Left ventricle myocardium superior (tissue), 1 donor: ENCODE data around the gene KIRREL1. TPM values are rescaled to one million over a fixed set of nuclear protein-coding genes. Genes with fewer than 3 reads are reported as not detected.

Experiments used
- ATAC-seq: fragments of 200-7000 bp; cut with Tn5 transposase; one replicate; pipeline ENCODE4 v1.9.1; 2020; ENCODE audit warnings: mild to moderate bottlenecking, moderate library complexity
- DNase-seq: peaks from one replicate; pipeline ENCODE4 v3.0.0-alpha.2; 2020
- intact Hi-C: fragments of 100-400 bp; cut with micrococcal nuclease; formaldehyde crosslinking; loops from one replicate; pipeline ENCODE4 v1.11.0; 2022
- total RNA-seq: library from RNA; stranded (reverse); fragmentation: NEBNext Ultra II Directional; extraction: Animal tissue kit (Norgen Biotek cat#: 25700); gene quantifications from one replicate; pipeline ENCODE4 v1.2.1, GENCODE V29; 2021
- donor health status: DM: no; HTN: yes; CAD: no; lungs with severe emphysema.

Gene KIRREL1
- total RNA-seq, 1 donor from 2014 or later = 10.0 TPM

GRCh38 chr1:158002022-158002630 lies 8.7 kb downstream of the KIRREL1 start:
- DNase-seq (no peak), ATAC-seq (peak; percentile 74)
- intact Hi-C loops = no loop called here

DNA sequence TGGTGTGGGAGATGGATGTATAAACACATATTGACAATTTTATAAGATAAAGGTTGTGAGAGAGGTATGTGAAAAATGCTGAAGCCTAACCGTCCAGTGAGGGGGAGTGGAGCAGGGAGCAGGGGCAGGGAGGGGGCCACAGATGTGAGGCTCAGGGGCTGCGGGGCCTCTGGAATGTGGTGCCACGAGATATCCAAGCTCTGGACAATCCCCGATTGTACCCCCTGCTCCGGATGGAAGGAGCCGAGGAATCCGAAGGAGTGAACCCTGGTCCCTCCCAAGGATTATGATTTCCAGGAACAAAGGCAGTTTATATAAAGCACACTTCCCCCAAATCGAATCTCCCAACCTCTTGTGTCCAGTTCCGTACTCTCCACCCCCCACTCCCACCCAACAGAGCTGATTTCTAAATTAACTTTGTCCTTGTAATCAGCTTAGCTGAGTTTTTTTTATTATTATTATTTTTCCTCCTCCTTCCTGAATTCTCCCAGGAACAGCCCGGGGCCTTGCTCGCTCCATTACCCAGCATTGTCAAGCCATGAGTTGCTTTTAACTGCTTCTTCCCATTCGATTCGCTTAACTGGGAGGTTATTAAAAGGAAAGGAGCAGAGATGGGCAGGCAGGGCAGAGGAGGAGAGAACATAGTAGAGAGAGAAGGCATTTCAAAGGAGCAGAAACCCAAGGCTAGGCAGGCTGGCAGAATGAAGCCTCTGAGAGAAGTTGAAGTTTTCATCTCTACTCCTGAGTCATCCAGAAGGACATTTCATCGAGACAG lies 9.4 kb downstream of the KIRREL1 start:
- DNase-seq (no peak), ATAC-seq (peak; percentile 22)
- intact Hi-C loops = no loop called here

DNA sequence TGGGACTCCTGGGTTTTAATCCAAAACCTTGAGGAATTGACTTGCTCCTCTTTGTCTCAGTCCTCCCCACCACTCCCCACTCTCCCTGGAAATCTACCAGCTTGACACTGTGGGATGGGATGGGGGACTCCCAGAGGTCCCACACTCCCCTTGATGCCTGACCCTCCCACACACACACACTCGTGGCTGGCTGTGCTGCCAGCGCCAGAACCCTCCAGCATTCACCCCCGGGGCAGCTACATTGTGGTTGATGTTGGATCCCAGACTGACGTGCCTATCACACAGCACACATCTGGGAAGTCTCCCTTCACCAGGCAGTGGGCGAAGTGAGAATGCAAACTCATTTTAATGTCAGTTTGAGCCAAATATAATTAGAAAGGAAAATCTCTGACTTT lies 10.0 kb downstream of the KIRREL1 start:
- DNase-seq (no peak), ATAC-seq (no peak)
- intact Hi-C loops = no loop called here

DNA sequence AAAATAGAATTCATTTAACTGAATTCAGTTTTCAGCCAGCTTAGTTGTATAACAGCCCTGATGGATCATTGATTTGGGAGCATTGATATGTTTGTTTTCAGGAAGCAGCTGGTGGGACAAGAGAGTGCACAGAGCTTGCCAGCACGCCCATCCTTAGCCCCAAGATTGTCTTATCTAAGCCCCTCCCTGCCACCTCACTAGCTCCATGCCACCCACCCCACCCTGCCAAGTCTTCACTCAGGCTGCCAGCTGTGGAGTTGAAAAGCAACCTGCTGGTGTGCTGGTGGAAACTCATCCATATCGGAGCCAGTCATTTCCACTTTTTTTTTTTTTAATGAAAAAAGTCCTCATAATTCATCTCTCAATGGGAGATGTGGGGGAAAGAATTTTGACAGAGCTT lies 11.8 kb downstream of the KIRREL1 start:
- no peak for DNase-seq
- intact Hi-C loops = no loop called here
- no peak for ATAC-seq

GRCh38 chr1:158007180-158007579 lies 13.7 kb downstream of the KIRREL1 start:
- DNase-seq (no peak), ATAC-seq (no peak)
- intact Hi-C loops = no loop called here

DNA sequence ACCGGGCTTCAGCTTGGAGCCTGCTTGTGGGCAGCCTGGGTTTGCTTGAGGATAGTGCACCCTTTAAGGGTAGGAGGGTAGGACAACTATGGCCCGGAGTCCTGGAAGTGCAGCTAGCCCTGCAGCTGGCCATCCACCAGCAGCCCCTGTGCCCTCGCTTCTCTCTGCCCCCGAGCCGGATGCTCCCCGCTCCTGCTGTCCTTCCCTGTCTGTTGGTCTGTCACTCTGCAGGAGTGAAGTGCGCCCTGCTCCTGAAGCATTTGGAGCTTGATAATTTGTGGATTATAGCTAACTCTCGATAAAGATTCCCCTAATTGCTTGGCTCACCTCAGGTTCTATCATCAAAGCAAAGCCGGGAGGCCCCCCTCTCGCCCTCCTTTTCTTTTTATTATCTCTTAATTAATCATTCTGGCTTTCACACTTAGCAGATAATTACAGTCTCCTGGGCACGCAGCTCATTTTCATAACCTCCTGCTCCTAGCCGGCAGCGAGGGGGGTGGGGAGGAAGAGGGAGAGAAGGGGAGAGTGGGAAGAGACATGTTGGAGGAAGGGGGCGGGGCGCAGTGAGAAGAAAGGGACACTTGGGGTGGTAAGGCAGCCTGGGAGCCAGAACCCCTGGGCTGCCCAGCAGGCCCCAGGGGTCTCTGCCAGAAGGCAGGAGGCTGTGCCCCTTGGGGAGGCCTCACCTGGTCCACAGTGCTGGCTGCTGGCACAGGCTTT lies 14.4 kb downstream of the KIRREL1 start:
- DNase-seq (peak; percentile 46), ATAC-seq (no peak)
- intact Hi-C loops = no loop called here

DNA sequence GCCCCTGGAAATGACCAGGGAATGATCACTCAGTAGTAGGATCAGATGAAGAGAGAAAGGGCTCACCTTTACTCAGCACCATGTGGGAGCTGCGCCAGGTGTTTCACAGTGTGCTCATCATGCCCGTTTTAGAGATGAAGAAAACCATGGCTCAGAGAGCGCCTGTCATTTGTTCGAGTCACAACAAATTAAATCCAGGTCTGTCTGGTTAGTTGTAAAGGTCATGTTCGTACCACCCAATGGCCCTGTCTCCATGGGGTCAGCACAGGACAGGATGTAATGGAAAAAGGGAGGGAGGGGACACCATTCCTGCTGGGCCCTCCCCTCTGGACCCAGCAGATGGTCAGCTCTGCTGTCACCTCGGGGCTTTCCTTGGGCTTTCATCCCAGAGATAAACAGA lies 15.2 kb downstream of the KIRREL1 start:
- DNase-seq (no peak), ATAC-seq (no peak)
- intact Hi-C loops = no loop called here

DNA sequence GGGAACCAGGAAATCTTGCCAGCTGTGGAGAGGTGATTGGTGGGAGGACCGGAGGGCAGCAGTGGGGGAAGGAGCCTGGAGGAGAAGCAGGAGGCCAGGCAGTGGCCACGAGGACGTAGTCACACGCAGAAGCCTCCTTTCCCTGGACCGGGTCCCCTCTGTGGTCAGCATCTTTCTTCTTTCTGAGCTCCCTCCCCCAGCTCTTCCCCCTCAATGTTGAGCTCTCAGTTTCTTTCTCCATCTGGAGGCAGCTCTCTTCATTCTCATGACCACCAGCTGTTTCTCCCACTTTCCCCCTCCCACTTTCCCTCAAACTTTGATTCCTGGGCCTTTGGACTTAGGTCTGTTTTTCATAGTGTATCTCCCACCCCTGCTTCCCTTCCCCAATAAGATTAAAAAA lies 18.3 kb downstream of the KIRREL1 start:
- DNase-seq (no peak), ATAC-seq (no peak)
- intact Hi-C loops = no loop called here

GRCh38 chr1:158013840-158014730 lies 20.6 kb downstream of the KIRREL1 start:
- intact Hi-C loops = no loop called here
- no peak for DNase-seq
- no peak for ATAC-seq

- intact Hi-C loops = no loop called here
- ATAC-seq (no peak), DNase-seq (no peak)
Measured at GRCh38 chr1:158014731-158015320, 21.4 kb downstream of the KIRREL1 start.

DNA sequence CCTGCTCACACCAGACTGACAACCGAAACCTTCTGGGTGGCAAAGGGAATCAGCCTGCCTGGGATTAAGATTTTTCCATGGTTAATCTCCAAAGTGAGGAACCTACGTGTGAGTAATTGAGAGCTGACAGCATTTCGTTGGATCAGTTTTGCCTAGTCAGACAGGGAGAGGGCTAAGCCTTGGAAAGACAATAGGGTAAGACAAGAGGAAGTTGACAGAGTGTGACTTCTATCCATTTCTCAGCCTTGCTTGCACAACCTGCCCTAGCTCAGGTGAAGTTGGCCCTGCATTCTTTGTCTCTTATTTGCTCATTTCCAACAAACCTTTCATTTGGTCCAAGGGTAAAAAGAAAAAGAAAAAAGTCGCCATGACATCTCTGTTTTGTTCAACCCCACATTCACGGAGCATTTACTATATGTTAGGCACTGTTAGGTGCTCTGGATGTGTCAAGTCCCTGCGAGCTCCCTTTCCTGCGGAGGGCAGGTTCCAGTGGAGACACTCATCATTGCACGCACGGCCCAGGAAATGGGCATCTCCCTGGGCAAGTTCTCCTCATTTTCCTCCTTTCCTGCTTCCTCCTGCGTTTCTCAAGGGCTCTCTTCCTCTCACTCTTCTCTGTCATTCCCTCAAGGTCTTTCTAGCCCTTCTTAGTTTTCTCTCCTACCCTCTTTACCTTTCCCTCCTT lies 23.3 kb downstream of the KIRREL1 start:
- ATAC-seq (no peak), DNase-seq (no peak)
- intact Hi-C loops = no loop called here

DNA sequence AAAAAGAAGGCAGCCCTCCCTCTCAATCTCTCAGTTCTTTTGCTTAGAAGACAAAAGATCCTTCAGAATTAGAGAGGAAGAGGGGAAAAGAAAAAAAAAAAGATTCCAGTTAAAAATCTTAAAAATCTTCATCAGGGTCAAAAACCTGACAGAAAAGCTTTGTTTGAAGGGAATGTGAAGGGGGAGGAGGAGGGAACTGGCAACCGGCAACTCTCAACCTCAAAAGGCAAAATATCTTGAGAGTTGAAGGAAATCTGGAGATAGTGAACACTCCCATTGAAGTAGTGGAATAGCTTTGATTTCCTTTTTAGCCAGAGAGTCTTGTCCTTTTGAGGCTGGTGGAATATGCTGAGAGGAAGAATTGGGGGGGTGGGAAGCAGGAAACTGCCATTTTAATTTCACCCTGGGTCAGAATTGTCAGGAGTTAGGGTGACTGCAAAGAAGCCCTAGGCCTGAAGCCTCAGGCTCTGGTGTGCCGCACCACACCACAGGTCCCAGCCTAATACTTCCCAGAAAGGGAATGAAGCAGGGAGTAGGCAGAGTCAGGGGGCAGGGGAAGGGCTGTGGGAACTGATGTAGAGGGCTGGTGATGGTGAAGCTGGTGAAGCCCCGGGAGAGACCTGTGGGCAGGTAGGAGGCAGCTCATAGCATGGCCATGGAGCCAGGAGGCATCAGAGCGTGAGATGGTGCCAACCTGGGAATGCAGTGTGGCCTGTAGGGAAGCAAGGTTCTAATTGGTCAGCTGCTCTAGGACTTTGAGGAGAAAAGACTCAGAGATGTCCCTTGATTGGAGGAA lies 24.6 kb downstream of the KIRREL1 start:
- ATAC-seq = no peak
- intact Hi-C loops = no loop called here
- DNase-seq = no peak

DNA sequence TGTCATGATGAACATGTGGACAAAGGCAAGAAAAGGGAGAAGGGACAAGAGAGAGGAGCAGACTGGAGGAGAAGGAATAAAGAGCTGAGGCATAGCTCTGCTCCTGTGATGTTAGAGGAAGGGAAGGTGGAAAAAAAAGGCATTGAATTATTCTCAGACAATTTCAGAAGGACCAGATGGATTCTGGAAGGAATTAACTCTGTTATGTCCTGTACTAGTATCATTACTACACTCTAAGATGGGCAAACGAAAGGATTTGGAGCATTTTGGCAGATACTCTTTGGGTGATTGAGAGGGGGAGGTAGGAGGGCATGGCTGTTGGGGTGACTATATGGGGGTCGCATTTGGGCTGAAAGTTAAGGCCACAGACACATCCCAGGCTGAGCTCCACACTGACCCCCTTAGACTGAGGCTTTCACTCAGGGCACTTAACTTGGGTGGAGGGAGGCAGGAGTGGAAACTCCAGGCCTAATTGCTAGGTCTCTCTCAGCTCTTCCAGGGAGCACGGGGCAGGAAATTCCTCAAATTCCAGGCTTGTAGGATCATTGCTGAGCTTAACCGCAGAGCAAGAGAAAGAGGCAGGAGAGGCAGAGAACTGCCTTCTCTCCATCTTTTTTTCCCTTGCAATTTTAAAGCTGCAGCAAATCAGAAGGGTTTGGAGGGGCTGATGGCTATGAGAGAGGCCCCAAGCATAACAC lies 25.9 kb downstream of the KIRREL1 start:
- intact Hi-C loops = no loop called here
- no peak for DNase-seq

DNA sequence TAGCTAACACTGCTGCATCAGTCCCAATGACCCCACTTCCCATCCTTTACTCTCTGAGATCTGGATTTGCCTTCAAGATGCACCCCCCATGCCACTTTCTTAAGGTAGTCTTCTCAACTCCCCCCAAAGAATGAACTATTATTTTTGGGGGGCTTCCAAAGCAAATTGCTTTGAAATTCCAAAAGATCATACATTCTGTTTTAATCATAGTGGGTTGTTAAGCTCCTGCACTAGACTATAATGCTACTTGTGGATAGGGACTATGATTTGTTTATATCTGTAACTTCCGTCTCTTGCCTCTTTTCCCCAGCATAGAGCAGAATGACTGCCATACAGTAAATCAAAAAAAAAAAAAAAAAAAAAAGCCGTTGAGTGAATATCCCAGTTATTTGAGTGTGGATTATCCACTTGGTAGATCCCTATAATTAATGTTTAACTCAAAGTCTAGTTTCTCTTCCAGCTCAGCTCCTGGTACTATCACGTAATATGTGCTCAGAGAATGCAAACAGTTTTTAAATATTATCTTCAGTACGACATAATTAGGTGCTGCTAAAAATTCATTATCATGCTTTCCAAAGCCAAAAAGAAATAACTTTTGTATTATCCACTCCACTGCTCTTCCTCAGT lies 26.9 kb downstream of the KIRREL1 start:
- intact Hi-C loops = no loop called here
- no peak for ATAC-seq
- DNase-seq = no peak

More for the DNA sequence above, 25.9 kb downstream of the KIRREL1 start:
- ATAC-seq = peak; percentile 85

DNA sequence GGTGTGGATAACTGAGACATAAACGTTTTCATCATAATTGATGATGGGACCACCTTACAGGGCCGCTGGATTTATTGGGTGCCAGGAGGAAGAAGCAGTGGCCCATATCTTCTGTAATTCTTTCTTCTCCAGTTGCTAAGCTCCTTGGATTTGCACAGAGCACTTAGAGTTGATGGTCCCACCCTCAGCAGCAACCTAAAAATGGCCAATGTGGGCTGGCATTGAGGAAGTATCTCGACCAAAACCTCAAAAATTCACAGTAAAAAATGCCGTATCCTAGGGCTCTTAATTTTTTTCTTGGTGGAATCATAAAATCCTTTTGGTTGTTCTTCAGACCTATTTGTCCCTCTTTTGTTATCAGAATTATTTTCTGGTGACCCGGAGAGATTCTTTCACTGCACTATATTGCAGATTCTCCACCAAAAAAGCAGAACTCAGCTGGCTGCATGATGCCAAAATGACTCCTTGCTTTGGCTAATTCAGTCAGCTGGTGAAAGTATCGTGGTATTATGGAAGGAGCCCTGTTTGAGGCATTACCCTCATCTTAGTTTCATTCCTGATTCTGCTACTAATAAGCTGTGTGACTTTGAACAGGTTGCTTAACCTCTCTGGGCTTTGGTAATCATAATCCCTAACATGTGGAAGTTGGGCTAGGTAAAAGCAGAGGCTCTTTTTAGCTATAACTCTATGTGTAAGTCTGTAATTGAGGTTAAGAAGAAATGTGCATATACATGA lies 27.6 kb downstream of the KIRREL1 start:
- intact Hi-C loops = no loop called here
- DNase-seq (no peak), ATAC-seq (no peak)

GRCh38 chr1:158021721-158022120 lies 28.3 kb downstream of the KIRREL1 start:
- intact Hi-C loops = no loop called here
- no peak for DNase-seq
- no peak for ATAC-seq
